GM19397 (cell line): Measurements from ENCODE around the gene LRPAP1.
"Not testable (repeated sequence)": the region's sequence is repeated elsewhere in the genome, so short reads cannot be mapped to it uniquely, and the experiment has no call there.

Experiments
- ATAC-seq: cut with Tn5 transposase; IDR thresholded peaks from one replicate; pipeline ENCODE4 v1.9.1; 2021; ENCODE audit warnings: mild to moderate bottlenecking, moderate library complexity; ENCODE audit not compliant: unreplicated experiment

Gene LRPAP1

GRCh38 chr4:3562127-3562526 is 29.9 kb upstream of the LRPAP1 start:
- not testable (repeated sequence) for ATAC-seq

- ATAC-seq, result not testable (repeated sequence)
Observed at GRCh38 chr4:3560465-3560864, 28.2 kb upstream of the LRPAP1 start.

- ATAC-seq, result not testable (repeated sequence)
Observed at GRCh38 chr4:3559381-3560290, 27.4 kb upstream of the LRPAP1 start.

- ATAC-seq, result not testable (repeated sequence)
Observed at GRCh38 chr4:3558514-3558836, 26.3 kb upstream of the LRPAP1 start.

DNA sequence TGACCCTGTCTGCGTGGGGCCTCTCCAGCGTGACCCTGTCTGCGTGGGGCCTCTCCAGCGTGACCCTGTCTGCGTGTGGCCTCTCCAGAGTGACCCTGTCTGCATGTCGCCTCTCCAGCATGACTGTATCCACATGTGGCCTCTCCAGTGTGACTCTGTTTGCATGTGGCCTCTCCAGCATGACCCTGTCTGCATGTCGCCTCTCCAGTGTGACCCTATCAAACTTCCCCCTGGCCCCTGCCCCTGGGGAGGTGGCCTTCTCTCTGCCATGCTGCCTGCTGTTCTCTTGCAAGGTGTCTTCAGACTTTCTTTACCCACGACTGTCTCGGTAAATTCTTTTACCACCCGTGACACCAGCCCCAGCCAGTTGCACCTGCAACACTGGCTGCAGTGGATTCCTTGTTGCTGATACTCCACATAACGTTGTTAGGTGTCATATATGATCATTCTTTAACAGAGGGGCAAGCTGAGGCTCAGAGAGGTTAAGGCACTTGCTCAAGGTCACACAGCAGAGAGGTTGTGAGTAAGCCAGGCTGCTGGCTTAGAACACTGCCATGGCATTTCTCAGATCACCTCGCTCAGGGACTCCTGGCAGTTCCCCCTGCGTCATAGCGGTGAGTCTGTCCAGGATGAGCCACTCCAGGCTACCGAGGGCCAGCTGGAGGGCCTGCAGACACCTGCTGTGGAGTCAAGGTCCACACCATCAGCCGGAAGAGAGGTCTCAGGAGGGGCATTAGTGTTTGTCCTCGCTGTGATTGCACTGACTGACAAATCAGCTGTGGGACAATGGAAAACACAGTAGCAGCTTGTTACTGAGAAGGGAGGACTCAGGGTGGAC is 25.7 kb upstream of the LRPAP1 start:
- ATAC-seq, result not testable (repeated sequence)

- ATAC-seq, result not testable (repeated sequence)
Observed at GRCh38 chr4:3557088-3557492, 24.9 kb upstream of the LRPAP1 start.

GRCh38 chr4:3556244-3556867 is 24.1 kb upstream of the LRPAP1 start:
- ATAC-seq, result not testable (repeated sequence)

DNA sequence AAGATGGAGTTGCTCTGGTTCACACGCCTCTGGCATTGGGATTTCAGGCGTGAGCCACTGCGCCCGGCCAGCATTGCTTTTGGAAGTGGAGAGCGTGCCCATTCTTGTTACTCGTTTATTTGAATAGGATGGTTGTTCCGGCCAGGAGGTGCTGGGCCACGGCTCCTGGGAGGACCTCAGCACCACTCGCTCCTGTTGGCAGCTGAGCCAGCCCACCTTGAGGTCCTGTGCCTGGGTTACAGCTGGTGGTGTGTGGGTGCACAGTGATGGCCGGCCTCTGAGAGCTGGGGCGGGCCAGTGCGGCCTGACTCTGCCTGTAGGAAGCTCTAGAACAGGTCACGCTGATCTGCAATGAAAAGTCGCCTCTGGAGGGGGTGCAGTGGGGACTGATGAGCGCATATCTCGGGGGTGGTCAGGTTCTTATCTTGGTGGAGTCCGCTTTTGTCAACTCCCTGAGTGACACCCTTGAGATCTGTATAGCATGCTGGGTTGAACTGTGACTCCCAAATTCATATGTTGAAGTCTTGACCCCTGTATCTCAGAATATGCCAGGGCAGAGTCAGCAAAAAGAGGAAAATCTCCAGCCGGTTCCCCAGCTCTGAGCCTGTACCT is 23.3 kb upstream of the LRPAP1 start:
- not testable (repeated sequence) for ATAC-seq

DNA sequence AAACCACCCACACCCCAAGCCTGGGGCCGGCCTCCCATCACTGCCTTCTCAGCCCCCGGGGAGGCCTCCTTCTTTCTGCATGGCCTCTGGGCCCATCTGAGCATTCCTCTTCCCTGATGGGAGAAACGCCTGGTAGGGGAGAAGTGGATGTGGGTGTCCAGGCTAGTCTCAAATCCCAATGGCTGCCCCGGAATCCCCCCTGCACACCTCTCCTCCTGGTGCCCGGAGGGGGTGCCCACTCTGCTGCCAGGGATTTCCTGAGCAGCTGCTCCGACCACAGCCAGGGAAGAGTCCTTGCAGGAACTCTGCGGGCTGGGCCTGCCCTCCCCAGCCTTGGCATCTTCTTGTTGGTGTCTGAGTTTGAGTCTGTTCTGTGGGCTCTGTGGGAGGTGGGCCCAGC is 19.1 kb upstream of the LRPAP1 start:
- ATAC-seq, result not testable (repeated sequence)

GRCh38 chr4:3550792-3551325 is 18.6 kb upstream of the LRPAP1 start:
- not testable (repeated sequence) for ATAC-seq

DNA sequence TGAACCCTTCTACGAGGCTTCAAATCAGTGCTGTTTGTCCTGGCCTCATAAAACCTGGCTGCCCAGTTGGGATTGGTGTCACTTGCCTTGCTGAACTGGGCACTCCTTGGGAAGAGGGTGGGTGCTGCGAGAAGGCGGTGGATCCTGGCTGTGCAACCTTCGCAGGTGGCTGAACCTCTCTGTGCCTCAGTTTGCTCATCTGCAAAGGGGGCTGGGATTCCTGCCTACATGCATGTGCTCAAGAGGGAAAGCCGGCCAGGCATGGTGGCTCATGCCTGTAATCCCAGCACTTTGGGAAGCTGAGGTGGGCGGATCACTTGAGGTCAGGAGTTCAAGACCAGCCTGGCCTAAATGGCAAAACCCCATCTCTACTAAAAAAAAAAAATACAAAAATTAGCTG is 17.8 kb upstream of the LRPAP1 start:
- not testable (repeated sequence) for ATAC-seq

DNA sequence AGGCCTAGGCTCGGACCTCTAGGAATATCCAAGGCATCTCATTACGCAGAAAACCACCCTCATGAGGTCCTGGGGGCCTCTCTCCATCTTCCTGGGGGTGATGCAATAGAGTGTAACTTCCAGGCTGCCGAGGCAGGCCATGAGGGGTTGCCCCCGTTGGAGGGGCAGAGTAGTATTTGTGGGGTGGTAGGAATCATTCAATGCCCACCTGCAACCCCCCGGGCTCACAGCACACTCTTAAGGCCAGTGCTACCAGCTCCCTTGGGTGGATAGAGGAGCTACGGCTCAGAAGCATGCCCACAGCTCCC is 17.4 kb upstream of the LRPAP1 start:
- ATAC-seq, result not testable (repeated sequence)

GRCh38 chr4:3548991-3549693 is 16.9 kb upstream of the LRPAP1 start:
- ATAC-seq, result not testable (repeated sequence)

GRCh38 chr4:3546721-3547120 is 14.5 kb upstream of the LRPAP1 start:
- ATAC-seq, result not testable (repeated sequence)

DNA sequence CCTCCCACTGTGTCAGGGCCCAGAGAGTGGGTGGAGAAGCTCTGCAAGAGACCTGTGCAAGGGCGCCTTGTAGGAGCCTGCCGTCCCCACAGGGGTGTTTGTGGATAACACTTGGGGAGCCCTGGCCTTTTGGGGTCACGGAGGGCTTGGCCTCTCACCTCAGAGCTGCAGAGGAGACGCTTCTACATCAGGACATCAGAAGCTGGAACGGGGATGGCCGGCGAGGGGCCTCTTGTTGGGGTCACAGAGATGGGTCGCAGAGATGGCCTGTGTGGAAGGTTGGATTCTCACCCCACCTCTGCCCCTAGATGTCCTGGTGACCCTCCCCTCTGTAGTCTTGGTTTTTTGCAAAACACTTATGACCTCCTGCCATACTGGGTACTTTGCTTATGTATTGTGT is 13.1 kb upstream of the LRPAP1 start:
- ATAC-seq, result not testable (repeated sequence)

GRCh38 chr4:3544259-3545025 is 12.2 kb upstream of the LRPAP1 start:
- not testable (repeated sequence) for ATAC-seq

GRCh38 chr4:3543415-3543814 is 11.2 kb upstream of the LRPAP1 start:
- not testable (repeated sequence) for ATAC-seq

GRCh38 chr4:3538906-3539305 is 6.7 kb upstream of the LRPAP1 start:
- not testable (repeated sequence) for ATAC-seq

- not testable (repeated sequence) for ATAC-seq
Observed at GRCh38 chr4:3535812-3536211, 3.6 kb upstream of the LRPAP1 start.
